Measurements from ENCODE around the gene HS6ST1. TPM values are rescaled to one million over a fixed set of nuclear protein-coding genes. Genes with fewer than 3 reads are reported as not detected.

Gene HS6ST1
- total and polyA plus RNA-seq, 2 donors (not counting 3 experiments of a cell fraction or from before 2014, with no cell fraction given): 12.8 to 19.4 TPM

DNA sequence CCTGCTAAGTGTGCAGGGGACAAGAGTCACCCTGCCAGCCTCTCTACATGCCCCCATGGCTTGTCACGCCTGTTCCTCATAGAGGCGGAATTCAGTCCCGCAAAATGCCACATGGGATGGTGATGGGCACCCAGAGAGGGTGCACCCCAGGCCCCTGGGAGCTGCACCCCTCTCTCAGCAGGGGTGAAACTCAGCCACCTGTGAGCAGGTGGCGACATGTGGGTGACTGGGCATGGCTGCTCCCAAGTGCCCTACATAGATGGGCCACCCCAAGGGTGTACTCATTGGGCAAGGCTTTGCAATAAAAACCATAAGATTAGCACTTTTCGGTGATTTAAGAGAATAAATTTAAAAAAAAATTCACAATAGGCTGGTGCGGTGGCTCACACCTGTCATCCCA, 6.3 kb downstream of the HS6ST1 start:
- ChIA-PET POLR2A (no interaction called here), CTCF (no interaction called here)
- Histone ChIP-seq H3K4me1 (ENCODE audit: control insufficient read depth, extremely low read depth, insufficient read depth, low read length) (peaks cover 5% of the 10 kb centered on the region), H3K9ac (replicated peaks; ENCODE audit: extremely low read depth, insufficient read depth, low read length) (no peak overlapping the region), H3K27ac (ENCODE audit: insufficient read depth, low read depth, low read length) (no peak overlapping the region), H3K9me3 (replicated peaks; ENCODE audit: control insufficient read depth, insufficient read depth, low read length) (no peaks in the 10 kb centered on the region), H2AFZ (ENCODE audit: low read depth, low read length) (no peak overlapping the region), H3K4me2 (ENCODE audit: insufficient read depth, low read length) (no peak overlapping the region), H3K79me2 (ENCODE audit: control insufficient read depth, insufficient read depth, low read length) (peaks cover 3% of the 10 kb centered on the region), H3K9me1 (replicated peaks; ENCODE audit: control insufficient read depth, extremely low read depth, insufficient read depth, low read length) (no peaks in the 10 kb centered on the region), H3K27me3 (ENCODE audit: control insufficient read depth in 2 of 2, insufficient read depth in 2 of 2, low read length in 2 of 2) (no peaks in the 10 kb centered on the region), H3K36me3 (ENCODE audit: control insufficient read depth in 2 of 2, extremely low read depth in 1 of 2, insufficient read depth in 2 of 2, low read length in 2 of 2) (no peaks in the 10 kb centered on the region), H4K20me1 (replicated peaks; ENCODE audit: control insufficient read depth, extremely low read depth, insufficient read depth, low read length) (no peaks in the 10 kb centered on the region), H3K4me3 (replicated peaks in 1 of 3; ENCODE audit: insufficient read depth in 1 of 3, low read depth in 1 of 3, low read length in 3 of 3) (no peak overlapping the region)
- dilution Hi-C loops (cut with MboI; ENCODE audit: extremely low pct_ligation_motif_present, low sequenced_read_pairs): no loop called here
- intact Hi-C loops (cut with micrococcal nuclease): no loop called here
- BruUV-seq (replicated peaks): no TSS peak
- no peak for FAIRE-seq
- TF ChIP-seq POLR2AphosphoS5 (IDR thresholded peaks at IDR 0.05; ENCODE audit: insufficient read depth, low read depth, low read length): no peak
- no peak for TF ChIP-seq GATA2 (IDR thresholded peaks at IDR 0.05; ENCODE audit: insufficient read depth, insufficient read length, low read depth, low read length)
- TF ChIP-seq POLR2A (IDR thresholded peaks at IDR 0.05; ENCODE audit: low read depth, low read length): no peak
- TF ChIP-seq, protein P1, sequence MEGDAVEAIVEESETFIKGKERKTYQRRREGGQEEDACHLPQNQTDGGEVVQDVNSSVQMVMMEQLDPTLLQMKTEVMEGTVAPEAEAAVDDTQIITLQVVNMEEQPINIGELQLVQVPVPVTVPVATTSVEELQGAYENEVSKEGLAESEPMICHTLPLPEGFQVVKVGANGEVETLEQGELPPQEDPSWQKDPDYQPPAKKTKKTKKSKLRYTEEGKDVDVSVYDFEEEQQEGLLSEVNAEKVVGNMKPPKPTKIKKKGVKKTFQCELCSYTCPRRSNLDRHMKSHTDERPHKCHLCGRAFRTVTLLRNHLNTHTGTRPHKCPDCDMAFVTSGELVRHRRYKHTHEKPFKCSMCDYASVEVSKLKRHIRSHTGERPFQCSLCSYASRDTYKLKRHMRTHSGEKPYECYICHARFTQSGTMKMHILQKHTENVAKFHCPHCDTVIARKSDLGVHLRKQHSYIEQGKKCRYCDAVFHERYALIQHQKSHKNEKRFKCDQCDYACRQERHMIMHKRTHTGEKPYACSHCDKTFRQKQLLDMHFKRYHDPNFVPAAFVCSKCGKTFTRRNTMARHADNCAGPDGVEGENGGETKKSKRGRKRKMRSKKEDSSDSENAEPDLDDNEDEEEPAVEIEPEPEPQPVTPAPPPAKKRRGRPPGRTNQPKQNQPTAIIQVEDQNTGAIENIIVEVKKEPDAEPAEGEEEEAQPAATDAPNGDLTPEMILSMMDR (IDR thresholded peaks at IDR 0.05; ENCODE audit: extremely low read depth in 1 of 2, insufficient read depth in 1 of 2, low read depth in 1 of 2, low read length in 2 of 2): no peak
- no peak for TF ChIP-seq MYC (IDR thresholded peaks at IDR 0.05; ENCODE audit: low read depth, low read length)
- TF ChIP-seq, protein P2, sequence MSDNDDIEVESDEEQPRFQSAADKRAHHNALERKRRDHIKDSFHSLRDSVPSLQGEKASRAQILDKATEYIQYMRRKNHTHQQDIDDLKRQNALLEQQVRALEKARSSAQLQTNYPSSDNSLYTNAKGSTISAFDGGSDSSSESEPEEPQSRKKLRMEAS (IDR thresholded peaks at IDR 0.05; ENCODE audit: insufficient read depth, insufficient read length): no peak
- no peak for TF ChIP-seq FOS (IDR thresholded peaks at IDR 0.05; ENCODE audit: borderline replicate concordance, insufficient read depth, low read length)
- no peak for TF ChIP-seq EZH2 (IDR thresholded peaks at IDR 0.05; ENCODE audit: borderline replicate concordance, low read depth, low read length, severe bottlenecking)
- no peak for TF ChIP-seq JUN (IDR thresholded peaks at IDR 0.05; ENCODE audit: borderline replicate concordance, insufficient read depth, insufficient read length, low read depth)
- no peak for DNase-seq (ENCODE audit: low read depth, low spot score)
